Effector memory CD4-positive, alpha-beta T cell (primary cell): ENCODE results near the gene IL31RA.

Source experiments
- DNase-seq, 3 donors: peaks; one replicate each; pipeline ENCODE4 v3.0.0-alpha.2; 2020
- H3K27ac ChIP-seq: 2 replicates; pipeline ENCODE4 v1.7.0; 2013; ENCODE audit warnings: mild to moderate bottlenecking, low read length, moderate library complexity; ENCODE audit not compliant: insufficient read depth, poor library complexity, severe bottlenecking
- H3K27me3 ChIP-seq: replicated peaks from 2 replicates; pipeline ENCODE4 v1.7.0; 2013; ENCODE audit warnings: mild to moderate bottlenecking, low read length; ENCODE audit not compliant: insufficient read depth, control insufficient read depth, poor library complexity, severe bottlenecking
- H3K36me3 ChIP-seq: 2 replicates; pipeline ENCODE4 v1.7.0; 2013; ENCODE audit warnings: mild to moderate bottlenecking, low read length, moderate library complexity; ENCODE audit not compliant: control insufficient read depth, insufficient read depth
- H3K4me1 ChIP-seq: 2 replicates; pipeline ENCODE4 v1.7.0; 2013; ENCODE audit warnings: low read length, mild to moderate bottlenecking; ENCODE audit not compliant: control insufficient read depth, insufficient read depth, poor library complexity, severe bottlenecking
- H3K4me3 ChIP-seq: 2 replicates; pipeline ENCODE4 v1.7.0; 2013; ENCODE audit warnings: low read length, low read depth, mild to moderate bottlenecking; ENCODE audit not compliant: insufficient read depth, poor library complexity, severe bottlenecking
- H3K9me3 ChIP-seq: 2 replicates; pipeline ENCODE4 v1.7.0; 2013; ENCODE audit warnings: mild to moderate bottlenecking, low read length, moderate library complexity; ENCODE audit not compliant: control insufficient read depth

Gene IL31RA

DNA sequence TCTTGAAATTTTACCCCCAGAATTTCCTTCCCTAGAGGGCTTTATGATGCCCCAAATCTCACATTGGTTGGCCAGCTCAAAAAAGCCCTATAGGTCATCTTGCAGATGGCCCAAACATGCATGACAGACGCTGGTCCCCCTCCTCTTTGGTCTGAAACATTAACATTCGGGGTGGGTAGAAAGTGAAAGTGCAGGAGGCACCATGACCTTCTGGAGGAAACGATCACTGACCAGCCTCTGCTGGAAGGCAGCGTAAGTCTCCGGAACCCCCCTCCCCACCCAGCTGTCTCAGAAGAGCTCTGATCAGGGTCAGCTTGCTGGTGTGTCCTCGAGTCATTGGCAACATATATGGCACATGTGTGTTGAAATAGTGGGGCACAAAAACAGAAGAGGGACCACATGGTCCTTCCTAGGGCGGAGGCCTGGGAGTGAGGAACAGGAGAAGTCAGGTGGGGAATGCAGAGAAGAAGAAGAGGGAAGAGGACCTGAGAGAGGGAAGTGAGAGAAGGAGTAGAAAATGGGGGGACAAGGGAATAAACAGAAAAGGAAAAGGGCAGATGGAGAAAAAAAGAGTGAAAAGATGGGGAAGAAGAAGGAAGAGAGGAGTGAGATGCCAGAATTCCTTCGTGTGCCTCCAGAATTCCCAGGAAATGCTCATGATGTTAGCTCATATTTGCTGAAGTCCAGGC is 46.2 kb downstream of the IL31RA start:
- Histone ChIP-seq H3K4me3 (no peak overlapping the region), H3K9me3 (no peaks in the 10 kb centered on the region), H3K36me3 (no peaks in the 10 kb centered on the region), H3K27ac (no peak overlapping the region), H3K4me1 (no peaks in the 10 kb centered on the region), H3K27me3 (no peaks in the 10 kb centered on the region)
- DNase-seq: no peak

DNA sequence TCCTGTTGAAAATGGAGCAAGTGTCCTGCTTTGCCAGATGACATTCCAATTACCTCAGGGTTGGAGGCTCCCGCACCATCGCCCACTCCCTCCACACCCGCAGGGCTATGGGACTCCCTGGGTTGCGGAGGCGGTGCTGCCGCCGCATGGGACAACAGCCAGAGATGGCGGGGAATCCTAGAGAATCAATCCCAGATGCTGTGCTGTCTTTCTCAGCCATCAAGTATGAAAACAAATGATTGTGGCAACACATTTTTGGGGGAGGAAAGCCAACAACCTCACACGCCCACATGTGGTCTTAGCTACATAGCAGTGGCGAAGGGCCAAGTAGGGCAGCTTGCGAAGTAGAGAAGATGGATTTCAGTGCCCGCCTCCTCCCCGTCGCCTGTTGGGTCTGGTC is 46.7 kb downstream of the IL31RA start:
- no peak for DNase-seq
- peaks cover 3% of the 10 kb centered on the region for H3K4me1 ChIP-seq
- no peaks in the 10 kb centered on the region for H3K27me3 ChIP-seq
- H3K27ac ChIP-seq: no peak overlapping the region
- H3K36me3 ChIP-seq: no peaks in the 10 kb centered on the region
- no peaks in the 10 kb centered on the region for H3K9me3 ChIP-seq
- no peak overlapping the region for H3K4me3 ChIP-seq

DNA sequence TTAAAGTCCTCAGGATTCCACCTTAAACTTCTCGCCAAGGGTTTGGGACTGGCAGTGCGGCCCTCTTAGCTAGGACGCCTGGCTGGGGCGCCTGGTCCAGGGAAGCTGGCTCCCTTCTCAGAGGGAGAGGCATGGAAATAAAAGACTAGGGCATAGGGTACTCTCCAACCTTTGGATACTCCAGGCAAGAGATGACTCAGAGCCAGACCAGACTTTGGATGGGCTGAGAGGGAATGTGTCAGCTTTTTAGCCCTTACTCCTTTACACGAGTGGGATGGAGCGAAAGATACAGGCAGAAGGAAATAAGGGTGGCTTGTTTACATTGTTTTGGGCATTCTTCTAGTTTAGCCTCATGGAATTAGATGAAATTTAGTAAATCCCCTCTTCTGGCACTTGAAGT is 48.2 kb downstream of the IL31RA start:
- Histone ChIP-seq H3K27me3 (no peaks in the 10 kb centered on the region), H3K4me1 (peaks cover 12% of the 10 kb centered on the region), H3K9me3 (no peaks in the 10 kb centered on the region), H3K4me3 (no peak overlapping the region), H3K27ac (no peak overlapping the region), H3K36me3 (no peaks in the 10 kb centered on the region)
- no peak for DNase-seq

DNA sequence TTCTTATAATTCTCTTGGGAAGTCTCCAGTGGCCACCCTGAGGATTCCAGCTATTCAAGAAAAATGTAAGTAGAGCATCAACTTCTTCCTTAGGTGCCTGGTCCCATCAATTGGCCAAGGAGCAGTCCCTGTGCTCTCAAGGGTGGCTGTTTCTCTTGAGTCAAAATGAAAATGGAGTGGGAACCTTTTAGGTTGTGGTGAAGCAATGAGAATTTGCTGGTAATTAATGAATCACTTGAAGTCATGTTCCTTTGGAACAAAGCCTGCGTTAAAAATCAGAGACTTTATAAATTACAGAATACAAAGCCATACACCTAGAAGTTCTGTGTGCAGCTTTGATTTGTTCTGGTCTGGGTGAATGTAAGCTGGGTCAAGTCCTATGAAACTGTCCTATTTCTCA is 48.9 kb downstream of the IL31RA start:
- no peak for DNase-seq
- H3K36me3 ChIP-seq: no peaks in the 10 kb centered on the region
- no peak overlapping the region for H3K27ac ChIP-seq

DNA sequence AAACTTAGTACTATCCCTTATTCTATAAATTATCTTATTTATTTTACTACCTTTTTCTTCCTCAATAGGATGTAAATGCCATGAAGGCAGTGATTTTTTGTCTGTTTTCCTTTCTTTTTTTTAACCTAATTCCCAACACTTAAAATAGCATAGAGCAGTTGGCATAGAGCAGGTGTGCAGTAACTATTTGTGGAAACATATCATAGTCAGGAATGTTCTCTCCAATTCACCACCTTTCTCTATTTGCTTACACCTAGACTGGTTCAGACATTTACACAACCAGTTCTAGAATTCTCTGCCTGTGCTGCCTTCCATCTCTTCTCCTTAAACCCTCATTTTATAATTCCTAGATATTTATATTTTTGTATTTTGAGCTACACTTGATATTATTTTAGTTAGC is 49.6 kb downstream of the IL31RA start:
- Histone ChIP-seq H3K4me3 (no peak overlapping the region), H3K9me3 (no peaks in the 10 kb centered on the region), H3K4me1 (peaks cover 12% of the 10 kb centered on the region), H3K36me3 (no peaks in the 10 kb centered on the region), H3K27me3 (no peaks in the 10 kb centered on the region), H3K27ac (no peak overlapping the region)
- no peak for DNase-seq

More for the DNA sequence above, 48.9 kb downstream of the IL31RA start:
- Histone ChIP-seq H3K27me3 (no peaks in the 10 kb centered on the region), H3K4me3 (no peak overlapping the region), H3K4me1 (peaks cover 12% of the 10 kb centered on the region), H3K9me3 (no peaks in the 10 kb centered on the region)

DNA sequence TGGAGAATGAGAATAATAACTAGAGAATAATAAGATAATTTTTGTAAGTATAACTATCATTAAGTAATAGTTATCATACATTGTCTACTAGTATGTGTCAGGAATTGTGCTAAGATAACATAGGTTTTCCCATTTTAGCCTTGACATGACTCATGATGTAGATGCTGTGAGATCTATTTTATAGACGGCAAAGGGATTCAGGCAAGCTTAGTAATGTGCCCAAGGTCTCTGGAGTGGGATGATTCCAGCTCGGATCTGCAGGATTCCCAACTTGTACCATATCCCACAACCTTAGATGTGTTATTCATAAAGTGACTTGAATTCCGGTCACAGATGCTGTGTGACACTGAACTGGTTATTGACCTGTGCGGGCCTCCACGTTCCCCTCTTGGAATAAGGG is 51.5 kb downstream of the IL31RA start:
- no peak for DNase-seq
- no peak overlapping the region for H3K4me3 ChIP-seq
- no peaks in the 10 kb centered on the region for H3K36me3 ChIP-seq
- no peaks in the 10 kb centered on the region for H3K9me3 ChIP-seq
- H3K27ac ChIP-seq: no peak overlapping the region
- peaks cover 12% of the 10 kb centered on the region for H3K4me1 ChIP-seq
- H3K27me3 ChIP-seq: no peaks in the 10 kb centered on the region

DNA sequence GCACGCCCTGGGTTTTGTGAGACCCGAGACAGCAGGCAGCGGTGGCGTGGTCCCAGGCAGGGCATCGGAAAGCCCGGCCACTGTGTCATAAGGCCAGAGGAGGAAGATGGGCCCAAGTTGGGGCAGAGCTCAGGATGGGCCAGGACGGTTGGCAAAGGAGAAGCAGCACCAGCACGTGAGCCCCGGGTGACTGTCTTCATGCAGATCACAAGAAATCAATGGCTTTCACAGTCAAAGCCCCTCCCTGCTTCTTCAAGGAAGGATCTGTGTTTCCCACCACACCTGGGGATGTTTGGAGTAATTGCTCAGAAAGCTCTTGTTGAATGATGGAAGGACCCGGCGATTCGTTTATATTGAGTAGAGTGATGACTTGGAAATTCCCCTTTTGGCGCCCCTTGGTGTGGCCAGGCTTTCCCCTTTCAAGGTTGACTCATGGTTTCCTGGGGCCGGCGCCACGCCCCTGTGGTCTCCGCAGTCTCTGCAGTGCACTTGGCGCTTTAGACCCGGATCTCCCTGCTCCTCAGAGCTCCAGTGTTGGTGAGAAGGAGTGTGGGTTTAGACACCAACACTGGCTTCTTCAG is 52.1 kb downstream of the IL31RA start:
- peak; percentile 54 to 58 (median 55) for DNase-seq
- Histone ChIP-seq H3K4me1 (peaks cover 12% of the 10 kb centered on the region), H3K27ac (no peak overlapping the region), H3K36me3 (no peaks in the 10 kb centered on the region), H3K27me3 (no peaks in the 10 kb centered on the region), H3K9me3 (no peaks in the 10 kb centered on the region), H3K4me3 (peak overlapping the region; percentile 26)

DNA sequence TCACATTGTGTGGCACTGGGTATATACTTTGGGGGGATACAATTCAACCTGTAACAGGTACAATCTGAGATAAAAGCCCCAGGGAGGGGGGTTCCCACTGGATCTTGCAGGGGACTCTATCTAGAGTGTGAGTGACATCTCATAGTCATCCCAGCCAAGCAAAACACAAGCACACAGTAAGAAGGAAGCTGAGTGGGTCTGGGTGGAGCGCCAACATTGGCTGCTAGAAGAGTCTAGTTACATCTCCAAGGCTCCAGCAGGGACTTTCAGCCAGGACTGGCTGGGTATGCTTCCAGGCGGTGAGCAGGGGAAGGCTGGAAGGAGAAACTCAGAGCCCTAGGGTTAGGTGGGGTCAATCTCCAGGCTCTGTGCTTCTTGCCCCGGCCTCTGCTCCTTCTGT is 53.0 kb downstream of the IL31RA start:
- Histone ChIP-seq H3K4me3 (no peak overlapping the region), H3K36me3 (no peaks in the 10 kb centered on the region), H3K27ac (no peak overlapping the region), H3K4me1 (peaks cover 12% of the 10 kb centered on the region), H3K27me3 (no peaks in the 10 kb centered on the region), H3K9me3 (no peaks in the 10 kb centered on the region)
- no peak for DNase-seq

DNA sequence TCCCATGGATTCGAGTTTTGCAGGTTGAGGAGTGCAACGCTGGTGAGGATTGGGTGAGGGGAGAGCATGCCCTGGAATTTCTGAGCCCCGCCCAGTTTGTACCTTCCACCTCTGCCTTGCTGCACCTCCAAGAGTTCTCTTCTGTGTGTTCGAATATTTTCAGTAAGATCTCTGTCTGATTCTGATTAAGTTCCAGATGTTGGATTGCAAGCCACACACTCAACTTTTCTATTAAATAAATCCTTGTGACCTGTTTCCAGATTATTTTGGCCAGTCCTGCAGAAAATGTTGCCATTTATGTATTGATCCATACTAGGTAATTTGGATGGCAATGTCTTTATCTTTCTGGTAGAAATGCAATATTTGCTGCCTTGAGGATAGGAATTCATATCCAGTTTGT is 54.1 kb downstream of the IL31RA start:
- Histone ChIP-seq H3K36me3 (no peaks in the 10 kb centered on the region), H3K9me3 (no peaks in the 10 kb centered on the region), H3K27ac (no peak overlapping the region), H3K4me1 (peaks cover 12% of the 10 kb centered on the region), H3K4me3 (no peak overlapping the region), H3K27me3 (no peaks in the 10 kb centered on the region)
- no peak for DNase-seq

DNA sequence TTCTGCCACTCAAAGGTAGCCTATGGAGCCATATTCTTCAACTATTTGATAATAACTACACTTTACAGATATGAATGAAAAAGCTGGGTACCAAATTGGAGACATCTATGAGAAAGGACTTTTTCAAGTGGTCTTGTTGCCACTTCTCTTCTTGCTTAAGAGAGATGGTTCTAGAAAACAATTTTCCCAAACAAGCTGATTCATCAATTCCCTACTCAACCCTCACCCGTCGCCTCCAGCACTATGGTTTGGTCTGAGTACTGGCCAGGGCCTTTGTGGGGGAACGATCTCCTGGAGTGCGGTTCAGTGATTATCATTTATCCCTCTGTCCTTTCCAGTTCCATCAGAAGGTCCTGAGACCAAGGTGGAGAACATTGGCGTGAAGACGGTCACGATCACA is 56.8 kb downstream of the IL31RA start:
- Histone ChIP-seq H3K4me1 (peaks cover 8% of the 10 kb centered on the region), H3K36me3 (no peaks in the 10 kb centered on the region), H3K4me3 (no peak overlapping the region), H3K27ac (no peak overlapping the region), H3K9me3 (no peaks in the 10 kb centered on the region), H3K27me3 (no peaks in the 10 kb centered on the region)
- DNase-seq: no peak
